22Rv1 (cell line): ENCODE data around the gene APEH.

ENCODE experiments used
- H3K27ac ChIP-seq: fragments of 450-650 bp; 2 replicates; pipeline ENCODE4 v1.5.1; 2017
- CTCF ChIP-seq: fragments of 450-650 bp; IDR thresholded peaks from 2 replicates; pipeline ENCODE4 v1.5.1; 2017; ENCODE audit warnings: mild to moderate bottlenecking
- ZFX ChIP-seq: fragments of 450-650 bp; IDR thresholded peaks from 2 replicates; pipeline ENCODE4 v1.6.1; 2017; ENCODE audit warnings: antibody characterized with exemption, borderline replicate concordance

APEH gene

GRCh38 chr3:49641921-49642707 is 32.0 kb upstream of the APEH start:
- no peak overlapping the region for H3K27ac ChIP-seq
- TF ChIP-seq CTCF: no peak
- TF ChIP-seq ZFX: no peak

- H3K27ac ChIP-seq: no peak overlapping the region
- no peak for TF ChIP-seq CTCF
- no peak for TF ChIP-seq ZFX
Observed at GRCh38 chr3:49642708-49643145, 31.4 kb upstream of the APEH start.

GRCh38 chr3:49644684-49645083 is 29.5 kb upstream of the APEH start:
- H3K27ac ChIP-seq: no peak overlapping the region
- TF ChIP-seq ZFX (no peak), CTCF (no peak)

- no peak overlapping the region for H3K27ac ChIP-seq
- TF ChIP-seq ZFX (no peak), CTCF (no peak)
Observed at GRCh38 chr3:49646236-49646635, 27.9 kb upstream of the APEH start.

- TF ChIP-seq CTCF (no peak), ZFX (no peak)
- H3K27ac ChIP-seq: no peak overlapping the region
Observed at GRCh38 chr3:49647741-49648140, 26.4 kb upstream of the APEH start.

GRCh38 chr3:49648354-49649019 is 25.7 kb upstream of the APEH start:
- TF ChIP-seq CTCF: no peak
- TF ChIP-seq ZFX: no peak
- H3K27ac ChIP-seq: no peak overlapping the region

GRCh38 chr3:49649576-49649975 is 24.6 kb upstream of the APEH start:
- H3K27ac ChIP-seq: no peak overlapping the region
- TF ChIP-seq CTCF (no peak), ZFX (no peak)
